Glutamatergic neuron (in vitro differentiated cells): ENCODE measurements around the gene FMN1. TPM values are rescaled to one million over a fixed set of nuclear protein-coding genes. Genes with fewer than 3 reads are reported as not detected.
"Not testable (repeated sequence)": the region's sequence is repeated elsewhere in the genome, so short reads cannot be mapped to it uniquely, and the experiment has no call there.

ENCODE experiments used
- DNase-seq: peaks from one replicate; pipeline ENCODE4 v3.0.0; 2022
- H3K27ac Mint-ChIP-seq: one replicate; pipeline ENCODE4 v1.8.0; 2020; ENCODE audit warnings: mild to moderate bottlenecking, mixed read lengths, inconsistent platforms; ENCODE audit not compliant: unreplicated experiment
- H3K27me3 Mint-ChIP-seq: one replicate; pipeline ENCODE4 v1.8.0; 2020; ENCODE audit warnings: mild to moderate bottlenecking, moderate library complexity, mixed read lengths, inconsistent platforms; ENCODE audit not compliant: unreplicated experiment
- H3K36me3 Mint-ChIP-seq: one replicate; pipeline ENCODE4 v1.8.0; 2020; ENCODE audit warnings: mild to moderate bottlenecking, mixed read lengths, inconsistent platforms; ENCODE audit not compliant: unreplicated experiment
- H3K4me1 Mint-ChIP-seq: one replicate; pipeline ENCODE4 v1.8.0; 2020; ENCODE audit warnings: mild to moderate bottlenecking, low read depth, mixed read lengths, inconsistent platforms; ENCODE audit not compliant: unreplicated experiment
- H3K4me3 Mint-ChIP-seq: one replicate; pipeline ENCODE4 v1.8.0; 2020; ENCODE audit warnings: mild to moderate bottlenecking, mixed read lengths, inconsistent platforms; ENCODE audit not compliant: unreplicated experiment
- H3K9me3 Mint-ChIP-seq: one replicate; pipeline ENCODE4 v1.8.0; 2020; ENCODE audit warnings: mild to moderate bottlenecking, moderate library complexity, mixed read lengths, inconsistent platforms; ENCODE audit not compliant: unreplicated experiment
- total RNA-seq: library from RNA; stranded (reverse); fragmentation: NEBNext Ultra II Directional; extraction: Animal tissue kit (Norgen Biotek cat#: 25700); gene quantifications from one replicate; pipeline ENCODE4 v1.2.1, GENCODE V29; 2021; ENCODE audit not compliant: unreplicated experiment
- TF ChIP-seq, protein P1 (sequence below): fragments of 200-600 bp; sonication (generic); IDR thresholded peaks from one replicate; pipeline ENCODE4 v1.5.0; 2021; ENCODE audit not compliant: partially characterized antibody, unreplicated experiment

Gene FMN1
- total RNA-seq, 1 donor from 2014 or later, result 1.1 TPM

DNA sequence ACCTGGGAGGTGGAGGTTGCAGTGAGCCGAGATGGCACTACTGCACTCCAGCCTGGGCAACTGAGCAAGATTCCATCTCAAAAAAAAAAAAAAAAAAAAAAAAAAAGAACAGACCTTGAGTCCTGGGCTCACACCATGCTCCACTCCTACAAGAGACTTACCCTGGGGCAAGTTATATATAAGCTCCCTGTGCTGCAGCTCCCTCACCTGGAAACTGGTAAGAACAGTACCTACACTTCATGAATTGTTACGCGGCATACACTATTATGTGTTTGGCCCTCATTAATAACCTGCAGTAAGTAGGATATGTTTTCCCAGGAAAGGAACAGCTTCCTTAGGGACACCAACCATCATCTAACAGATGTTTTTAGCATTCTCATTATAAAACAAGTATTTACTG lies 119.6 kb downstream of the FMN1 start:
- Mint-ChIP-seq H3K9me3 (no peaks in the 10 kb centered on the region), H3K27me3 (no peaks in the 10 kb centered on the region), H3K27ac (no peak overlapping the region), H3K36me3 (no peaks in the 10 kb centered on the region), H3K4me3 (no peak overlapping the region), H3K4me1 (no peaks in the 10 kb centered on the region)
- no peak for DNase-seq
- TF ChIP-seq, protein P1, sequence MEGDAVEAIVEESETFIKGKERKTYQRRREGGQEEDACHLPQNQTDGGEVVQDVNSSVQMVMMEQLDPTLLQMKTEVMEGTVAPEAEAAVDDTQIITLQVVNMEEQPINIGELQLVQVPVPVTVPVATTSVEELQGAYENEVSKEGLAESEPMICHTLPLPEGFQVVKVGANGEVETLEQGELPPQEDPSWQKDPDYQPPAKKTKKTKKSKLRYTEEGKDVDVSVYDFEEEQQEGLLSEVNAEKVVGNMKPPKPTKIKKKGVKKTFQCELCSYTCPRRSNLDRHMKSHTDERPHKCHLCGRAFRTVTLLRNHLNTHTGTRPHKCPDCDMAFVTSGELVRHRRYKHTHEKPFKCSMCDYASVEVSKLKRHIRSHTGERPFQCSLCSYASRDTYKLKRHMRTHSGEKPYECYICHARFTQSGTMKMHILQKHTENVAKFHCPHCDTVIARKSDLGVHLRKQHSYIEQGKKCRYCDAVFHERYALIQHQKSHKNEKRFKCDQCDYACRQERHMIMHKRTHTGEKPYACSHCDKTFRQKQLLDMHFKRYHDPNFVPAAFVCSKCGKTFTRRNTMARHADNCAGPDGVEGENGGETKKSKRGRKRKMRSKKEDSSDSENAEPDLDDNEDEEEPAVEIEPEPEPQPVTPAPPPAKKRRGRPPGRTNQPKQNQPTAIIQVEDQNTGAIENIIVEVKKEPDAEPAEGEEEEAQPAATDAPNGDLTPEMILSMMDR, result no peak

DNA sequence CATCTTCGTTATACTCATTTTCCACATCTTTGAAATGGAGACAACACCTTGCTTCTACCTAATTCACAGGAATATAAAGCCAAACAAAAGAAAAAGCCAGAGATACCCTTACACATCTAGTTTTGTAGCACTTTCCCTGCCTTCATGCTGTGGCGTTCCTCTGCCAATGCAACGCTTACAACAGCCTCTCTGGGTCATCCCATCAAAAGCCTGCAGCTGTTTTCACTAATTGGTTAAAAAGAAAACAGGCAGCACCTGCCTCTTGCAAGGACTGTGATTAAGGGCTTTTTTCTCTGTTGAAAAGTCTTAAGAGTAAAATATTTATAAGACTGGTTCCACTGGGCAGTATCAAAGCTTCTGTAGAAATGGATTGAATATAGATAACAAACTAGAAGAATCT lies 120.3 kb downstream of the FMN1 start:
- DNase-seq, result no peak
- Mint-ChIP-seq H3K27me3 (no peaks in the 10 kb centered on the region), H3K4me3 (no peak overlapping the region), H3K36me3 (no peaks in the 10 kb centered on the region), H3K4me1 (no peaks in the 10 kb centered on the region), H3K9me3 (no peaks in the 10 kb centered on the region), H3K27ac (no peak overlapping the region)
- TF ChIP-seq, protein P1, result no peak

DNA sequence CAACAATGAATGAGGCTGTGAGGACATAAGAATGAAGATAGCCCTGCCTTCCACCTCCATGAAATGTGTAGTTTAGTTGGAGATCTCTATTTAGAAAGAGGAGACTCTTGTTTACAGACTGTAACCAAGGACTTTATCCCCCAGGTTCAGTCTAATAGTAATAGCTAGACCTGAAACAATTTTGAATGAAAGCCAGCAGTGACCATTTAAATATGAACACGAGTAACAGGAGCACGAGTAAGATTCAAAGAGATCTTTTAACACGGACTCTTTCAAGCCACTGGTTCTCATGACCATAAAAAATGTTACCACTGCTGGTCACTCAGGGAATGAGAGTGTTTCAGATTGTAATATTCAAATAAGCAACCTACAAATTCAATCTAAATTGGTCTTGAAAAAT lies 123.1 kb downstream of the FMN1 start:
- Mint-ChIP-seq H3K4me3 (no peak overlapping the region), H3K9me3 (no peaks in the 10 kb centered on the region), H3K27me3 (no peaks in the 10 kb centered on the region), H3K27ac (no peak overlapping the region), H3K4me1 (peaks cover 7% of the 10 kb centered on the region), H3K36me3 (peaks cover 4% of the 10 kb centered on the region)
- TF ChIP-seq, protein P1, result no peak
- DNase-seq, result no peak

DNA sequence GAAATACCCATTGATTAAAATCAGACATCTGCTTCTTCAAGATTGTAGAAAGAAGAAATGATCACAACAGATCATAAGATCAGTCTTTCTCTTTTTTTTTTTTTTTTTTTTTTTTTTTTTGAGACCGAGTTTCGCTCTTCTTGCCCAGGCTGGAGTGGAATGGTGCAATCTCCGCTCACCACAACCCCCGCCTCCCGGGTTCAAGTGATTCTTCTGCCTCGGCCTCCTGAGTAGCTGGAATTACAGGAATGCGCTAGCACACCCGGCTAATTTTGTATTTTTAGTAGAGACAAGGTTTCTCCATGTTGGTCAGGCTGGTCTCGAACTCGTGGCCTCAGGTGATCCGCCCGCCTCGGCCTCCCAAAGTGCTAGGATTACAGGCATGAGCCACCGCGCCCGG lies 124.6 kb downstream of the FMN1 start:
- H3K27me3 Mint-ChIP-seq, H3K4me1 Mint-ChIP-seq, H3K36me3 Mint-ChIP-seq, H3K9me3 Mint-ChIP-seq, H3K27ac Mint-ChIP-seq, H3K4me3 Mint-ChIP-seq, DNase-seq: not testable (repeated sequence)

DNA sequence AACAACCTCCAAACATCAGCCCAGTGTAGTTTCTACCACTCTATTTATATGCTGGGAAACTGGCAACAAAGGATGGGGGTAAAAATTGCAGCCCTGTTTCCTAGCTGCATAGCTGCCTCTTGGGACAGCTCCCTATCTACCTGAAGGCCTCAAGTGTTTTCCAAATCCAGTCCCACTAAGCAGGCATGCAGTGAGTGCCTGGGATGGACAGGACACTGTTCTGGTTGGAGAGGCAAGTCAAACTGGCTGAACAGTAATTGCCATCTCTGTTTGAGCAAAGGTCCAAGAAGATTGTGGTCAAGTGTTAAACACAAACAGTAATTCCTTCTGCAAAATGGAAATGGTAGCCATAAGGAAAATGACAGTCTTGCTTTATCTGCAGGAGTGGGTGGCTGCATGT lies 125.4 kb downstream of the FMN1 start:
- TF ChIP-seq, protein P1, result no peak
- no peak for DNase-seq
- H3K27ac Mint-ChIP-seq, result no peak overlapping the region
- H3K36me3 Mint-ChIP-seq, result peaks cover 4% of the 10 kb centered on the region
- no peaks in the 10 kb centered on the region for H3K27me3 Mint-ChIP-seq
- H3K9me3 Mint-ChIP-seq, result peaks cover 4% of the 10 kb centered on the region
- no peak overlapping the region for H3K4me3 Mint-ChIP-seq
- H3K4me1 Mint-ChIP-seq, result peaks cover 7% of the 10 kb centered on the region

DNA sequence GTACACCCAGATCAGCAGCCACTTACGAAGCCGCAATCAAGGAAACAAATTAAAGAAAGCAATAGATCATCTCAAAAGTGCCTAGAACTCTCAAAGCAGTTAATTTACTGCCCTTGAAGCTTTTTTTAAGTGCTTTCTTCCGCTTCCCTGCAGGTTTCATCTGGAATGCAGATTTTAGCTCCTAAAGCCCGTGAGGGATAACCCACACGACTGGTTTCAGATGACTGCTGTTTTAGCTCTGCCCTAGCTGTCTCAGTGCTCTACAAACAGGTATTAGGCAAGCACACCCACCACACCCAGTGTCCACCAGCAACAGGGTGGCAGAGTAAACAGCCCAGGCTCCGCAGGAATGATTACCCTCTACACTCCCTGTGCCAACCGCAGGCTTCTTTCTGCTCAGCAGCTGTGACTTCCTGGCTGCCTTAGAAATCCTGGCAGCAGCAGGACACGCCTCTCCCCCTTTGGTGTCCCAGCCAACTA lies 126.0 kb downstream of the FMN1 start:
- DNase-seq, result no peak
- Mint-ChIP-seq H3K4me1 (peaks cover 7% of the 10 kb centered on the region), H3K27me3 (no peaks in the 10 kb centered on the region), H3K4me3 (no peak overlapping the region), H3K36me3 (peaks cover 4% of the 10 kb centered on the region), H3K27ac (no peak overlapping the region), H3K9me3 (peaks cover 4% of the 10 kb centered on the region)
- TF ChIP-seq, protein P1, result no peak
